Measurements from ENCODE around the gene SNX8.

SNX8 gene

GRCh38 chr7:2202361-2202761 lies 111.9 kb downstream of the SNX8 start:
- Histone ChIP-seq H3K9me2 (replicated peaks; ENCODE audit: control insufficient read depth, low read length) (no peaks in the 10 kb centered on the region), H3K4me2 (ENCODE audit: low read length) (no peak overlapping the region), H3K27me3 (ENCODE audit: control insufficient read depth, low read length) (no peaks in the 10 kb centered on the region), H4K20me1 (ENCODE audit: control insufficient read depth, insufficient read depth, low read depth, low read length) (peaks cover 4% of the 10 kb centered on the region), H3K79me2 (ENCODE audit: control insufficient read depth, low read length) (peaks cover 39% of the 10 kb centered on the region), H3K4me3 (ENCODE audit: low read length) (no peak overlapping the region), H3K4me1 (ENCODE audit: control insufficient read depth, low read length) (peaks cover 17% of the 10 kb centered on the region), H3K36me3 (ENCODE audit: control insufficient read depth, low read length) (peaks cover 73% of the 10 kb centered on the region), H3K27ac (ENCODE audit: low read depth, low read length) (no peak overlapping the region), H3F3A (ENCODE audit: control insufficient read depth, insufficient read depth) (0 out of 2 replicates have a peak, but pooled peaks cover 2% of the 10 kb centered on the region), H3K9me3 (ENCODE audit: control insufficient read depth, insufficient read depth, low read length) (peaks cover 22% of the 10 kb centered on the region; the same call in 1 of the 2 replicates)
- TF ChIP-seq CTCF (IDR thresholded peaks at IDR 0.05; ENCODE audit: low read depth, low read length, poor library complexity, severe bottlenecking): no peak
- no peak for TF ChIP-seq EZH2phosphoT487 (IDR thresholded peaks at IDR 0.05; ENCODE audit: borderline replicate concordance, low read length)
